ENCODE data around the gene ATG9A.

Gene ATG9A, protein sequence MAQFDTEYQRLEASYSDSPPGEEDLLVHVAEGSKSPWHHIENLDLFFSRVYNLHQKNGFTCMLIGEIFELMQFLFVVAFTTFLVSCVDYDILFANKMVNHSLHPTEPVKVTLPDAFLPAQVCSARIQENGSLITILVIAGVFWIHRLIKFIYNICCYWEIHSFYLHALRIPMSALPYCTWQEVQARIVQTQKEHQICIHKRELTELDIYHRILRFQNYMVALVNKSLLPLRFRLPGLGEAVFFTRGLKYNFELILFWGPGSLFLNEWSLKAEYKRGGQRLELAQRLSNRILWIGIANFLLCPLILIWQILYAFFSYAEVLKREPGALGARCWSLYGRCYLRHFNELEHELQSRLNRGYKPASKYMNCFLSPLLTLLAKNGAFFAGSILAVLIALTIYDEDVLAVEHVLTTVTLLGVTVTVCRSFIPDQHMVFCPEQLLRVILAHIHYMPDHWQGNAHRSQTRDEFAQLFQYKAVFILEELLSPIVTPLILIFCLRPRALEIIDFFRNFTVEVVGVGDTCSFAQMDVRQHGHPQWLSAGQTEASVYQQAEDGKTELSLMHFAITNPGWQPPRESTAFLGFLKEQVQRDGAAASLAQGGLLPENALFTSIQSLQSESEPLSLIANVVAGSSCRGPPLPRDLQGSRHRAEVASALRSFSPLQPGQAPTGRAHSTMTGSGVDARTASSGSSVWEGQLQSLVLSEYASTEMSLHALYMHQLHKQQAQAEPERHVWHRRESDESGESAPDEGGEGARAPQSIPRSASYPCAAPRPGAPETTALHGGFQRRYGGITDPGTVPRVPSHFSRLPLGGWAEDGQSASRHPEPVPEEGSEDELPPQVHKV

DNA sequence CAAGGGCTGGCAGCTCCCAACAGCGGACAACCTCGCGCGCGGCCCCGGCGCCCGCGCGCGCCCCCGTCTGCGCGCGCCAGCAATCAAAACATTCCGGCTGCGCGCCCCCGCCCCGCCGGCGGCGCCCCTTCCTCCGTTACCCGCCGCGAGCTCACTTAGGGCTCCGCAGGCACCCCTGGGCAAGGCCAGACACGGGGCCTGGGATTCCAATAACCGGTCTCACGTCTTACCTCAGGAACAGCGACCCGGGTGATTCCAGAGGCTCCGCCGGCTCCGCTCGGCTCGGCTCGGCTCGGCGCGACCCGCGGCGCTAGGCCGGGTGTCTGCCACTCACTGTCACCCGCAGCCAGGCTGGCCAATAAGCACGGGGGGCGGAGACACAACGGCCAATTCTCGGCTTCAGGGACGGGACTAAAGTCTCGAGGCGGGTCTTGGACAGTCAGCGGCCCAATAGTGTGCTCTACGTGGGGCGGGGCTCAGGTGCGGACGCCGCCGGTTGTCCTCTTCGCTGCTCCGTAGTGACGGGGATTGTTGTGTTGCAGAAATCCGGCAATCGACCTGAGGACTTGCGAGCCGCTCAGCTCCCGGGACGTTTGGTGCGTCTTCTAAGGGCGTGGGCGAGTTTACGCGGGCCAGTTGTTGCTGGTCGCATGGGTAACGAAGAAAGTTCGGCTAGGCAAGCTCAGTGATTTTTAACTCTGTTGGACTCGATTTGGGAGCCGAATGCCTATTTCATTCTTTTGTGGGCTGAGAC is at the start of gene ATG9A, which contains the start of gene ANKZF1:
ATG9A (minus strand) TSS at position 332 of the 754 bp plus-strand sequence. CDS start 1,612 bp downstream, outside the sequence.
ANKZF1 (plus strand) TSS at position 502 of the 754 bp plus-strand sequence. CDS start 452 bp downstream, outside the sequence.
- Histone ChIP-seq H3K27ac (peak within 1 kb of the TSS; percentile 93), H3K4me3 (ENCODE audit: low read depth, low read length) (peak within 1 kb of the TSS; percentile 87), H3K27me3 (replicated peaks) (no peaks in the 10 kb centered on the region), H3K36me3 (replicated peaks) (peaks cover 39% of the 10 kb centered on the region)
- in situ Hi-C loops (cut with HindIII; ENCODE audit: low pct_ligation_motif_present, low sequenced_read_pairs), result no loop called here
- peak; percentile 100 for DNase-seq
- TF ChIP-seq, protein P1, sequence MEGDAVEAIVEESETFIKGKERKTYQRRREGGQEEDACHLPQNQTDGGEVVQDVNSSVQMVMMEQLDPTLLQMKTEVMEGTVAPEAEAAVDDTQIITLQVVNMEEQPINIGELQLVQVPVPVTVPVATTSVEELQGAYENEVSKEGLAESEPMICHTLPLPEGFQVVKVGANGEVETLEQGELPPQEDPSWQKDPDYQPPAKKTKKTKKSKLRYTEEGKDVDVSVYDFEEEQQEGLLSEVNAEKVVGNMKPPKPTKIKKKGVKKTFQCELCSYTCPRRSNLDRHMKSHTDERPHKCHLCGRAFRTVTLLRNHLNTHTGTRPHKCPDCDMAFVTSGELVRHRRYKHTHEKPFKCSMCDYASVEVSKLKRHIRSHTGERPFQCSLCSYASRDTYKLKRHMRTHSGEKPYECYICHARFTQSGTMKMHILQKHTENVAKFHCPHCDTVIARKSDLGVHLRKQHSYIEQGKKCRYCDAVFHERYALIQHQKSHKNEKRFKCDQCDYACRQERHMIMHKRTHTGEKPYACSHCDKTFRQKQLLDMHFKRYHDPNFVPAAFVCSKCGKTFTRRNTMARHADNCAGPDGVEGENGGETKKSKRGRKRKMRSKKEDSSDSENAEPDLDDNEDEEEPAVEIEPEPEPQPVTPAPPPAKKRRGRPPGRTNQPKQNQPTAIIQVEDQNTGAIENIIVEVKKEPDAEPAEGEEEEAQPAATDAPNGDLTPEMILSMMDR (IDR thresholded peaks at IDR 0.05; ENCODE audit: low read depth, low read length, missing control alignments), result no peak

DNA sequence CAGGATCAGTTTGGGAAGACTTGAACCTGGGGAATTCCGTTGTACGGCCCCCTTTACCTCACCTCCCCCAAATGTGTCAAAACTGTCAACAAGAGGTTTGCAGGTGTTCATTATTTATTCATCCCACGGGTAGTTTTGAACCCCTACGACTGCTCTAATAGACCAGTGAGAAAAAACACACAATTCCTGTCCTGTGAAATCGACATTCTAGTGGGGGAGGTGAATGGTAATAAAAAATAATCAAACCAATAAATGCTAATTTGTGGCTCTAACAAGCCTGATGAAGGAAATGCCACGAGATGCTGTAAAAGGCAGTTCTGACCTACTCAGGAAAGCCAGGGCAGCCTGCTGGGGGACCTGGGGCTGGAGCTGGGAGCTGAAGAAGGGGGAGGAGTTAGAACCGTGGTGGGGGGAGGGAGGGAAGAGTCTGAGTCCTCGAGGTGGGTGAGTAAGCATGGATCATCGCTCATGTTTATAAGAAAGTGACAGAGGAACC is 49.3 kb upstream of the ATG9A start:
- no peak for DNase-seq
- peaks cover 2% of the 10 kb centered on the region for H3K36me3 ChIP-seq (replicated peaks)
- TF ChIP-seq, protein P1 (IDR thresholded peaks at IDR 0.05; ENCODE audit: low read depth, low read length, missing control alignments), result no peak
- no peaks in the 10 kb centered on the region for H3K27me3 ChIP-seq (replicated peaks)
- in situ Hi-C loops (cut with HindIII; ENCODE audit: low pct_ligation_motif_present, low sequenced_read_pairs), result no loop called here
- peak overlapping the region; percentile 12 for H3K4me3 ChIP-seq (ENCODE audit: low read depth, low read length)
- peak overlapping the region; percentile 98 for H3K27ac ChIP-seq

DNA sequence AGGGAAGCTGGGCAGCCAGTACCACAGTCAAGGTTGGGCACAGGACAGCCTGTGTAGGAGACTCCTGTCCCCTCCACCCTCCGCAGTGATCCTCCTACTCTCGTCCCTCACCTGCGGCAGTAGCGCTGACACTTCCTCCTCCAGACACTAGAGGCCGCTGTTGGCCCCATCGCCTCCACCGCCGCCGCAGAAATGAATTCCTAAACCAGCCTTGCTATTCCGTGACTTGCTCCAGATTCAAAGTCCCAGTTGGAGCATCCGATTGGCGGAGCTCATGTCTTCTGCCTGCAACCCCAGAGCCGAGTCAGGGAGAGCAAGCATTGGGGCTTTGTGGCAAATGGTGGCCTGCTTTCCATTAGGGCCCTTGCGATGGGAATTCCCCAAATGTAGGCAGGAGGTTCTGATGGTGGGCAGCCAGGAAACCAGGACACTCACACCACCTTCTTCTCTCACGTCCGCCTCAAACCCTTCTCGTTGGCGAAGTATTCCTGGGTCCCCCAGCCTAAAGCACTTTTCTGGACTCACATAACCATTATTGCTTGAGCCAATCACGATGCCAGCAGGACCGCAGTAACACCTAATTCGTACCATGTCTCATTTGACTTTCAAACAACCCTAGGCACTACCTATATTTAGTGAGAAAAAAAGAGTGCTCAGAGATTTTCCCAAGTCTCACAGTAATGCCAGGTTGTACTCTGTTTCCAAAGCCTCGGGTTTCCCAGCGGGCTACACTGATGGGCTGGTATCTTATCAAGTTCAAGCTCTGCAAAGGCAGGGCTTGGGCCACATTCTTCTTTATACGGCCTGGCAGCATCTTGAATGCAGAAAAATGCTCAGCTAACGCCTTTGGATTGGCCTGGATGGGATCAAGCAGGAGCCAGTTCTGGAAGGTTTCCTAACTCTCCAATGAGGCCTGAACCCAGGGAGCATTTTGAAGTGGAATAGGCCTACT is 48.5 kb upstream of the ATG9A start:
- in situ Hi-C loops (cut with HindIII; ENCODE audit: low pct_ligation_motif_present, low sequenced_read_pairs), result no loop called here
- H3K27me3 ChIP-seq (replicated peaks), result no peaks in the 10 kb centered on the region
- TF ChIP-seq, protein P1 (IDR thresholded peaks at IDR 0.05; ENCODE audit: low read depth, low read length, missing control alignments), result peak; percentile 99
- H3K4me3 ChIP-seq (ENCODE audit: low read depth, low read length), result no peak overlapping the region
- H3K36me3 ChIP-seq (replicated peaks), result peaks cover 2% of the 10 kb centered on the region
- H3K27ac ChIP-seq, result peak overlapping the region; percentile 98
- peak; percentile 77 for DNase-seq

DNA sequence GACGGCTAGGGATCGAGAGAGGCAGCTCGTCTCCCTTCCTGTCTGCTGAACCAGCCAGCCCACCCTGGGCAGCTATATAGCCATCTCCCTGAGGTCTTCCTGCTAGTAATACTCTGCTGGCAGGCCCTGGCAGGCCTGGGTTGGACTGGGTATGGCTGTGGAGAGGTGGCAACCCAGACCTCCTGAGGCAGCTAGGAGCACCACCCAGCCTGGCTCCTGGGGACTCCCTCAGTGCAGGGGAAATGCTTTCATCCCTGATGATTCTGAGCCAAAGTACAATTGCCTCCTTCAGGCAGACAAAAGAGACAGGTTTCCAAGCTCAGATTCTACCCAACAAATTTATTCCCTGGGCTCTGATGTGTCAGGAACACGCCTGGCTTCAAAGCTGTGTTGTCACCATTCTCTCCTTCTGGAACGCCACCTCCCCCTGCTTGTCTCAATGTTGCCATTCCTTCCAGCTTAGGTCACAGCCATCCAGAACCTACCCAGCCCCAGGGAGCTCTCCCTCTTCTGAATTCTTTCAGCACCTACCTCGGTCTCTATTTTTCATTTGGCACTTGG is 45.0 kb upstream of the ATG9A start:
- H3K4me3 ChIP-seq (ENCODE audit: low read depth, low read length), result no peak overlapping the region
- H3K27ac ChIP-seq, result peak overlapping the region; percentile 2
- TF ChIP-seq, protein P1 (IDR thresholded peaks at IDR 0.05; ENCODE audit: low read depth, low read length, missing control alignments), result no peak
- no peaks in the 10 kb centered on the region for H3K27me3 ChIP-seq (replicated peaks)
- in situ Hi-C loops (cut with HindIII; ENCODE audit: low pct_ligation_motif_present, low sequenced_read_pairs), result no loop called here
- DNase-seq, result peak; percentile 80
- no peaks in the 10 kb centered on the region for H3K36me3 ChIP-seq (replicated peaks)
